ENCODE results near the gene RAB11A.

The RAB11A gene

GRCh38 chr15:65885668-65886218 lies 16.5 kb downstream of the RAB11A start:
- Histone ChIP-seq H3F3A (ENCODE audit: low read depth) (no peaks in the 10 kb centered on the region), H3K9me2 (replicated peaks; ENCODE audit: low read depth, low read length) (no peaks in the 10 kb centered on the region), H4K20me1 (ENCODE audit: insufficient read depth, low read length, poor library complexity, severe bottlenecking) (peaks cover 37% of the 10 kb centered on the region), H3K9ac (ENCODE audit: low read depth, low read length, poor library complexity, severe bottlenecking) (no peak overlapping the region), H3K4me1 (ENCODE audit: insufficient read depth, low read length, poor library complexity, severe bottlenecking) (peaks cover 25% of the 10 kb centered on the region), H3K4me2 (ENCODE audit: low read depth, low read length, poor library complexity, severe bottlenecking) (no peak overlapping the region), H3K9me3 (ENCODE audit: insufficient read depth, low read depth, low read length) (no peaks in the 10 kb centered on the region), H3K27me3 (ENCODE audit: insufficient read depth, low read length, poor library complexity, severe bottlenecking) (no peaks in the 10 kb centered on the region), H3K36me3 (ENCODE audit: insufficient read depth, low read length) (peaks cover 80% of the 10 kb centered on the region), H2AFZ (ENCODE audit: low read length) (no peak overlapping the region), H3K79me2 (ENCODE audit: insufficient read depth, low read length) (peaks cover 49% of the 10 kb centered on the region), H3K4me3 (ENCODE audit: low read length, poor library complexity, severe bottlenecking) (no peak overlapping the region)
- TF ChIP-seq, protein P1, sequence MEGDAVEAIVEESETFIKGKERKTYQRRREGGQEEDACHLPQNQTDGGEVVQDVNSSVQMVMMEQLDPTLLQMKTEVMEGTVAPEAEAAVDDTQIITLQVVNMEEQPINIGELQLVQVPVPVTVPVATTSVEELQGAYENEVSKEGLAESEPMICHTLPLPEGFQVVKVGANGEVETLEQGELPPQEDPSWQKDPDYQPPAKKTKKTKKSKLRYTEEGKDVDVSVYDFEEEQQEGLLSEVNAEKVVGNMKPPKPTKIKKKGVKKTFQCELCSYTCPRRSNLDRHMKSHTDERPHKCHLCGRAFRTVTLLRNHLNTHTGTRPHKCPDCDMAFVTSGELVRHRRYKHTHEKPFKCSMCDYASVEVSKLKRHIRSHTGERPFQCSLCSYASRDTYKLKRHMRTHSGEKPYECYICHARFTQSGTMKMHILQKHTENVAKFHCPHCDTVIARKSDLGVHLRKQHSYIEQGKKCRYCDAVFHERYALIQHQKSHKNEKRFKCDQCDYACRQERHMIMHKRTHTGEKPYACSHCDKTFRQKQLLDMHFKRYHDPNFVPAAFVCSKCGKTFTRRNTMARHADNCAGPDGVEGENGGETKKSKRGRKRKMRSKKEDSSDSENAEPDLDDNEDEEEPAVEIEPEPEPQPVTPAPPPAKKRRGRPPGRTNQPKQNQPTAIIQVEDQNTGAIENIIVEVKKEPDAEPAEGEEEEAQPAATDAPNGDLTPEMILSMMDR (conservative IDR thresholded peaks at IDR 0.05; ENCODE audit: low read length): no peak
- TF ChIP-seq EZH2phosphoT487 (IDR thresholded peaks at IDR 0.05; ENCODE audit: borderline replicate concordance): no peak

DNA sequence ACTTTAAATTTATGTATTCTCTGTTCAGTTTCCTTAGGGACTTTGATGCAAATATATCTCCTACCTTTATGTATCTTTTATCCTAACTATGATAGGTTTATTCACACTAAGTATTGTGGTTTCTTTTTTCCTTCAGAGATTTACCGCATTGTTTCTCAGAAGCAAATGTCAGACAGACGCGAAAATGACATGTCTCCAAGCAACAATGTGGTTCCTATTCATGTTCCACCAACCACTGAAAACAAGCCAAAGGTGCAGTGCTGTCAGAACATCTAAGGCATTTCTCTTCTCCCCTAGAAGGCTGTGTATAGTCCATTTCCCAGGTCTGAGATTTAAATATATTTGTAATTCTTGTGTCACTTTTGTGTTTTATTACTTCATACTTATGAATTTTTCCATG lies 18.3 kb downstream of the RAB11A start:
- Histone ChIP-seq H4K20me1 (ENCODE audit: insufficient read depth, low read length, poor library complexity, severe bottlenecking) (peaks cover 41% of the 10 kb centered on the region), H3K9ac (ENCODE audit: low read depth, low read length, poor library complexity, severe bottlenecking) (no peak overlapping the region), H3K4me1 (ENCODE audit: insufficient read depth, low read length, poor library complexity, severe bottlenecking) (peaks cover 11% of the 10 kb centered on the region), H2AFZ (ENCODE audit: low read length) (no peak overlapping the region), H3K79me2 (ENCODE audit: insufficient read depth, low read length) (peaks cover 41% of the 10 kb centered on the region), H3K4me3 (ENCODE audit: low read length, poor library complexity, severe bottlenecking) (no peak overlapping the region), H3F3A (ENCODE audit: low read depth) (no peaks in the 10 kb centered on the region), H3K4me2 (ENCODE audit: low read depth, low read length, poor library complexity, severe bottlenecking) (no peak overlapping the region), H3K36me3 (ENCODE audit: insufficient read depth, low read length) (peaks cover 86% of the 10 kb centered on the region), H3K9me2 (replicated peaks; ENCODE audit: low read depth, low read length) (no peaks in the 10 kb centered on the region), H3K9me3 (ENCODE audit: insufficient read depth, low read depth, low read length) (no peaks in the 10 kb centered on the region), H3K27me3 (ENCODE audit: insufficient read depth, low read length, poor library complexity, severe bottlenecking) (no peaks in the 10 kb centered on the region)
- TF ChIP-seq EZH2phosphoT487 (IDR thresholded peaks at IDR 0.05; ENCODE audit: borderline replicate concordance): no peak
- TF ChIP-seq, protein P1 (conservative IDR thresholded peaks at IDR 0.05; ENCODE audit: low read length): no peak

- Histone ChIP-seq H3F3A (ENCODE audit: low read depth) (no peaks in the 10 kb centered on the region), H3K4me2 (ENCODE audit: low read depth, low read length, poor library complexity, severe bottlenecking) (no peak overlapping the region), H3K79me2 (ENCODE audit: insufficient read depth, low read length) (peaks cover 29% of the 10 kb centered on the region), H3K9me3 (ENCODE audit: insufficient read depth, low read depth, low read length) (no peaks in the 10 kb centered on the region), H4K20me1 (ENCODE audit: insufficient read depth, low read length, poor library complexity, severe bottlenecking) (peaks cover 30% of the 10 kb centered on the region), H3K27me3 (ENCODE audit: insufficient read depth, low read length, poor library complexity, severe bottlenecking) (no peaks in the 10 kb centered on the region), H2AFZ (ENCODE audit: low read length) (no peak overlapping the region), H3K4me1 (ENCODE audit: insufficient read depth, low read length, poor library complexity, severe bottlenecking) (peaks cover 9% of the 10 kb centered on the region), H3K4me3 (ENCODE audit: low read length, poor library complexity, severe bottlenecking) (no peak overlapping the region), H3K36me3 (ENCODE audit: insufficient read depth, low read length) (peaks cover 81% of the 10 kb centered on the region), H3K9me2 (replicated peaks; ENCODE audit: low read depth, low read length) (no peaks in the 10 kb centered on the region), H3K9ac (ENCODE audit: low read depth, low read length, poor library complexity, severe bottlenecking) (no peak overlapping the region)
- TF ChIP-seq, protein P1 (conservative IDR thresholded peaks at IDR 0.05; ENCODE audit: low read length): no peak
- no peak for TF ChIP-seq EZH2phosphoT487 (IDR thresholded peaks at IDR 0.05; ENCODE audit: borderline replicate concordance)
These were observed 19.7 kb downstream of the RAB11A start for GRCh38 chr15:65888981-65889380.
